Measurements from ENCODE around the gene ATXN10. TPM values are rescaled to one million over a fixed set of nuclear protein-coding genes. Genes with fewer than 3 reads are reported as not detected.
A peak's percentile ranks its signal among the peaks of the same experiment; 100 is the strongest.
"Not testable (repeated sequence)": the region's sequence is repeated elsewhere in the genome, so short reads cannot be mapped to it uniquely, and the experiment has no call there.

Gene ATXN10, protein sequence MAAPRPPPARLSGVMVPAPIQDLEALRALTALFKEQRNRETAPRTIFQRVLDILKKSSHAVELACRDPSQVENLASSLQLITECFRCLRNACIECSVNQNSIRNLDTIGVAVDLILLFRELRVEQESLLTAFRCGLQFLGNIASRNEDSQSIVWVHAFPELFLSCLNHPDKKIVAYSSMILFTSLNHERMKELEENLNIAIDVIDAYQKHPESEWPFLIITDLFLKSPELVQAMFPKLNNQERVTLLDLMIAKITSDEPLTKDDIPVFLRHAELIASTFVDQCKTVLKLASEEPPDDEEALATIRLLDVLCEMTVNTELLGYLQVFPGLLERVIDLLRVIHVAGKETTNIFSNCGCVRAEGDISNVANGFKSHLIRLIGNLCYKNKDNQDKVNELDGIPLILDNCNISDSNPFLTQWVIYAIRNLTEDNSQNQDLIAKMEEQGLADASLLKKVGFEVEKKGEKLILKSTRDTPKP
- 86.9 TPM for polyA plus RNA-seq

DNA sequence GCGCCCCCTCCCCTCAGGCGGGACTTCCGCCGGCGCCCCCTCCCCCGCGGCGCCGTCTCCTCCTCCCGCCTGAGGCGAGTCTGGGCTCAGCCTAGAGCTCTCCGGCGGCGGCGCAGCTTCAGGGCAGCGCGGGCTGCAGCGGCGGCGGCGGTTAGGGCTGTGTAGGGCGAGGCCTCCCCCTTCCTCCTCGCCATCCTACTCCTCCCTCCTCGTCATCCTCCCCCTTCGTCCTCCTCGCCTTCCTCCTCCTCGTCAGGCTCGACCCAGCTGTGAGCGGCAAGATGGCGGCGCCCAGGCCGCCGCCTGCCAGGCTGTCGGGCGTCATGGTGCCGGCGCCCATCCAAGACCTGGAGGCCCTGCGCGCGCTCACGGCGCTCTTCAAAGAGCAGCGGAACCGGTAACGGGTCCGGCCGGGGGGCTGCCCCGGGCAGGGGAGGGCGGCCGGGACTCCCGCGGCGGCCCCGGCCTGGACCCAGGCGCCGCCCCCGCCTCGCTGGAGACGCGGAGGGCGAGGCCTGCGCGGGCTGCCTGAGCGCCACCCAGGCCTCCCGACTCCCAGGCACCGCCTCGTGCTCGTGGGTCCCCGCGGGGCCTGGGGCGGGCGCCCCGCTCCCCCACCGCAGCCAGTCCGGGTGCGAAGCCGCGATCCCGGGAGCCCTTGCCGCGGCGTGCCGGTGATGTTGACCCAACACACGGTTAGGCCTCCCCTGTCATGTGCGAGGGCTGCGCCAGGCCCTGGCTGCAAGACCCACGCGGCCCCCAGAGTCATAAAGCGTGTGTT is at the start of gene ATXN10:
TSS of gene ATXN10 (plus strand) at position 52 of the 781 bp plus-strand sequence. CDS start at position 282, 230 bp downstream.
- H3K27ac Mint-ChIP-seq = peak within 1 kb of the TSS; percentile 29 to 85 (median 83)
- peaks cover 6% of the 10 kb centered on the region for H3K36me3 Mint-ChIP-seq
- H3K4me3 Mint-ChIP-seq = peak within 1 kb of the TSS; percentile 81 to 96 (median 92)
- H3K4me1 Mint-ChIP-seq = peaks cover 22 to 34% (median 32%) of the 10 kb centered on the region in 3 donors
- no peaks in the 10 kb centered on the region for H3K27me3 Mint-ChIP-seq
- H3K9me3 Mint-ChIP-seq = no peaks in the 10 kb centered on the region

DNA sequence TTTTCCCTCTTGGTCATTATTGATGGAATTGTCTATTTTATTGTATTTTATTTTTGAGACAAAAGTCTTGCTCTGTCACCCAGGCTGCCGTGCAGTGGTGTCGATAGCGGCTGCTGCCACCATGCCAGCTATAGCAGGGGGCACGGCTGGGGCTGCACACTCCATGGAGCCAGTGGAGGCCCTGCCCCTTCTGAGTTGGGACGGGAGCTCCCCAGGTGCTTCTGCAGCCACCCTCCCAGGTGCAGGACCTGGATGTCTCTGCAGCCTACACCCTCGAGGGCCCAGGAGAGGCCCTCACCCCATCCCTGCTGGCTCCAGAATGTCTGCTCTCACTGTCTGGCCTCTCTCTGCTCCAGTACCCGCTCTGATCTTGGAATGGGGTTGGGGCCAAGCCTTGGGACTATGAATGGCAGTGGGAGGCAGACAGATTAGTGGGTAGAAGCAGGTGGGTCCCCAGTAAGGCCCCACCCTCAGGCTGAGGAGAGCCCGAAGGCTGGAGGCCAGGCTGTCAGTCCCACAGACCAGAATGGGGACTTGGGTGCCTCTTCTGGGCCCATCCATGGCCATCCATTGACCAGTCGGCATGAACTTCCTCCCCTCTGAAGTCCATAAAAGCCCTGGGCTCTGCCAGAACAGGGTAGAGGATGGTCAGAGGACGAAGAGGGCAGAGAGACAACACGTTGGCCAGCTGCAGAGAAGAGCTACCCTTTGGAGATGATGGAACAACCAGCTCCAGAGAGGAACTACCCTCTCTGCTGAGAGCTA is 49.6 kb upstream of the ATXN10 start:
- H3K9me3 Mint-ChIP-seq = peaks cover 0 to 3% (median 0%) of the 10 kb centered on the region in 3 donors
- no peak overlapping the region for H3K4me3 Mint-ChIP-seq
- H3K27me3 Mint-ChIP-seq = peaks cover 14% of the 10 kb centered on the region
- H3K27ac Mint-ChIP-seq = no peak overlapping the region
- H3K4me1 Mint-ChIP-seq = no peaks in the 10 kb centered on the region
- peaks cover 2% of the 10 kb centered on the region for H3K36me3 Mint-ChIP-seq

- H3K9me3 Mint-ChIP-seq, H3K4me1 Mint-ChIP-seq, H3K36me3 Mint-ChIP-seq: not testable (repeated sequence)
- Mint-ChIP-seq H3K27me3 (peaks cover 14% of the 10 kb centered on the region), H3K4me3 (peak overlapping the region in 1 of 4 donors; percentile 65), H3K27ac (peak overlapping the region in 2 of 3 donors; percentile 2 to 71)
These were observed 48.0 kb upstream of the ATXN10 start for GRCh38 chr22:45623464-45624145.

GRCh38 chr22:45626198-45626651 is 45.4 kb upstream of the ATXN10 start:
- H3K27me3 Mint-ChIP-seq = peaks cover 27% of the 10 kb centered on the region
- H3K27ac Mint-ChIP-seq = no peak overlapping the region
- peaks cover 0 to 3% (median 0%) of the 10 kb centered on the region in 3 donors for H3K9me3 Mint-ChIP-seq
- no peak overlapping the region for H3K4me3 Mint-ChIP-seq
- peaks cover 0 to 3% (median 0%) of the 10 kb centered on the region in 3 donors for H3K4me1 Mint-ChIP-seq
- H3K36me3 Mint-ChIP-seq = no peaks in the 10 kb centered on the region

DNA sequence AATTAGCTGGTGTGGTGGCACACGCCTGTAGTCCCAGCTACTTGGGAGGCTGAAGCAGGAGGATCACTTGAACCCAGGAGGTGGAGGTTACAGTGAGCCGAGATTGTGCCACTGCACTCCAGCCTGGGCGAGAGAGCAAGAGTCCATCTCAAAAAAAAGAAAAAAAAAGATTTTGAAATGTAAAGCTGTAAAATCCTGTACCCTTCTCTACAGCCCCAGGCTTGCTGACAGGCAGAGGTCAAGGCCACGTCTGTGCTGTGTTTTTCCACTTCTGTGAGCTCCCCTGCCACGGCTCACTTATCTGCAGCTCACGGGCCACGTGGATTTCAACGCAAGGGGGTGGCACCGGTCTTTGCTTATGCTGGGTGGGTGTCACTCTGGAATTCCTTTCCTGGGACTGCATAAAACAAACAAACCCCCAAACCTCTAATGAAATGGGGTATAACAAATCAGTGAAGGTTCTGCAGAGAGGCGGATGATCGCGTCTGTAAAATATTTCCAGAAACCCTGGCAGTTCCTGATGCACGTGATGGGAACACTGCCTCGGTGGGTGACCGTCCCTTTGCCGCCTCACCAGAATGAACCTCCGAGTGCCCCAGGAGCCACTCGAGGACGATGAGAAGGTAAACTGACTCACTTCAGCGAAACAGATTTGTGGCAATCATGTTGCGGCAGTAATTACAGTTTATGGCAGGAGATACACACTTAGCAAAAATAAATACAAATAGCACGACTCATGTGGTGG is 44.0 kb upstream of the ATXN10 start:
- H3K9me3 Mint-ChIP-seq = peaks cover 0 to 3% (median 0%) of the 10 kb centered on the region in 3 donors
- peaks cover 0 to 3% (median 0%) of the 10 kb centered on the region in 3 donors for H3K4me1 Mint-ChIP-seq
- H3K4me3 Mint-ChIP-seq = no peak overlapping the region
- peaks cover 2% of the 10 kb centered on the region for H3K36me3 Mint-ChIP-seq
- H3K27me3 Mint-ChIP-seq = peaks cover 37% of the 10 kb centered on the region
- H3K27ac Mint-ChIP-seq = no peak overlapping the region

GRCh38 chr22:45628515-45628914 is 43.1 kb upstream of the ATXN10 start:
- no peak overlapping the region for H3K4me3 Mint-ChIP-seq
- peaks cover 42% of the 10 kb centered on the region for H3K27me3 Mint-ChIP-seq
- H3K4me1 Mint-ChIP-seq = peaks cover 0 to 3% (median 0%) of the 10 kb centered on the region in 3 donors
- H3K9me3 Mint-ChIP-seq = no peaks in the 10 kb centered on the region
- peaks cover 2% of the 10 kb centered on the region for H3K36me3 Mint-ChIP-seq
- H3K27ac Mint-ChIP-seq = no peak overlapping the region

DNA sequence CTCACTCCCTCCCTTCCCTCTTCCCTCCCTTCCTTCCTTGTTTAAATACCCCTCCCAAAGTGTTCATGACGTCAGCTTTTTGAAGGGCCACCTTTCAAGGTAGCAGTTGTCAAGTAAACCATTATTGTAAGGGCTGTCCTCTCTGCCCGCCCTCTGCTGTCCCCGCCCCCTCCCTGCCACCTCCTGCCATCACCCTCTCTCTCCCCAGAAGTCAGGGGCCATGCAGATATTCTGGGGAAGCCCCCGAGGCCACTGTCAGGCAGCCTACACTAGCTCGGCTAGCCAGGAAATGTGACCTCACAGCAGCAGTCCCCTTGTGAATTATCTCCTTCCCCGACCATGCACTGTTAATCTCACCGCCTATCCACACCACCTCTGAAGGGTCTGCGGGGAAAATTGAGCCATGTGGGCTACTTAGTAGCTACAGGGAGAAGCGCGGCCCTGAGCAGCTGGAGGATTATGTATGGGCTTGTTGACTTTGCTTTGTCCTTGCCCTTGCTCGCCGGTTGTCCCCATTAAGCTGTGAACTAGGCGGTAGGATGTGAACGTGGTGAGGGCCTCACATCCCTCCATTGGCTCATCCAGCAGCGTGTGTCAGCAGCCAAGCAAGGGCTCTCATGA is 42.1 kb upstream of the ATXN10 start:
- H3K27me3 Mint-ChIP-seq = peaks cover 43% of the 10 kb centered on the region
- no peak overlapping the region for H3K27ac Mint-ChIP-seq
- H3K4me1 Mint-ChIP-seq = peaks cover 0 to 3% (median 0%) of the 10 kb centered on the region in 3 donors
- H3K4me3 Mint-ChIP-seq = no peak overlapping the region
- no peaks in the 10 kb centered on the region for H3K9me3 Mint-ChIP-seq
- peaks cover 2% of the 10 kb centered on the region for H3K36me3 Mint-ChIP-seq

DNA sequence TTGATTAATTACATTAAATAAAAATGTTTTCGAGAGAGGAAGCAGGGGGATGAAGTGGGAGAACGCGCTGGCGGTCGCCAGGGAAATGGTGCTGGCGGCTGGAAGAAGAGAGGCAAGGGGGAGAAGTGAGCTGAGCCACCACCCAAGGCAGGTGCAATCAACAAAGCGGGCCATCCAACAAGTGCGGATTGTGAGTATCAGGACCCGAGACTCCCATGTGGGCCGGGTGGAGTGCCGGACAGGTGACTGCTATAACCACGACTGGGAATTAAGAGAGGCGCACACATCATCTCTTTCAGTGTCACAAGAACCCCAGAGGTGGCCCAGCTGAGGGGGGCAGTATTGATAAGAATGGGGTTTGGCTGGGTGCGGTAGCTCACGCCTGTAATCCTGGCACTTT is 41.2 kb upstream of the ATXN10 start:
- Mint-ChIP-seq H3K4me1 (peaks cover 0 to 3% (median 0%) of the 10 kb centered on the region in 3 donors), H3K27me3 (peaks cover 39% of the 10 kb centered on the region), H3K36me3 (peaks cover 2% of the 10 kb centered on the region), H3K27ac (no peak overlapping the region), H3K4me3 (no peak overlapping the region), H3K9me3 (no peaks in the 10 kb centered on the region)

DNA sequence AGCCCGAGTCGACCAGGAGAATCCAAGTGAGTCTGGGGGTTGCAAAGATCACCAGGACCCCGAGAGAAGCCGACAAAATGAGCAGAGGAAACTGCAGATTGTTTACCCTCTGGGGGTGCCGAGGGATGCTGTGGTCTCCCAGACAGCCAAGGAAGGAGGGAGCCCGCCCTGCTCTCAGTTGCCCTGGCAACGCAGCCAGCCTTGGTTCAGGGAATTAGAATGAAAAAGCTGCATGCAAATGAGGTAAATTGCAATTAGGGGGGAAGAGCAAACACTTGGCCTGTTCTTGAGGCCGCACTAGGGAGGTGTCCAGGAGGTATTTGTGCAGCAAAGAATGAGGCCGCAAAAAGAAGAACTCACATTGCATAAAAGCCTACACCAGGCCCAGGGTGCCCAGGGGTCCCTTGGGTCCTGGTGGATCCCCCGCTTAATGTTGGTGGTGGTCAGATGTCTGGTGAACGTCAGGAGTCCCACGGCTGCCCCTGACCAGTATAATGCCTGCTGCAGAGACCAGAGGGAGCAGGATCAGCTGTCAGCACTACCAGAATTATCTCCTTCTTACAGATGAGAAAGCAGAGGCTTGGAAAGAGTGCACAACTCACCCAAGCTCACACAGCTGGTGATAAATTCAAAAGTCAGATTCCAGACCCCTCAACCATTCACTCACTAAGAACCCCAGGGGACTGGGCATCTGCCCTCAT is 40.3 kb upstream of the ATXN10 start:
- Mint-ChIP-seq H3K4me1 (peaks cover 0 to 3% (median 0%) of the 10 kb centered on the region in 3 donors), H3K27ac (no peak overlapping the region), H3K9me3 (no peaks in the 10 kb centered on the region), H3K36me3 (peaks cover 2% of the 10 kb centered on the region), H3K4me3 (no peak overlapping the region), H3K27me3 (peaks cover 32% of the 10 kb centered on the region)

- no peak overlapping the region for H3K4me3 Mint-ChIP-seq
- H3K27me3 Mint-ChIP-seq = peaks cover 32% of the 10 kb centered on the region
- H3K4me1 Mint-ChIP-seq = peaks cover 0 to 3% (median 0%) of the 10 kb centered on the region in 3 donors
These were observed 39.8 kb upstream of the ATXN10 start for GRCh38 chr22:45631841-45632238.

GRCh38 chr22:45632791-45633515 is 38.7 kb upstream of the ATXN10 start:
- Mint-ChIP-seq H3K27ac (no peak overlapping the region), H3K36me3 (peaks cover 2% of the 10 kb centered on the region), H3K4me3 (no peak overlapping the region), H3K27me3 (peaks cover 34% of the 10 kb centered on the region), H3K4me1 (peaks cover 0 to 3% (median 0%) of the 10 kb centered on the region in 3 donors), H3K9me3 (no peaks in the 10 kb centered on the region)

More at GRCh38 chr22:45631841-45632238, 39.8 kb upstream of the ATXN10 start:
- Mint-ChIP-seq H3K27ac (no peak overlapping the region), H3K36me3 (peaks cover 2% of the 10 kb centered on the region), H3K9me3 (no peaks in the 10 kb centered on the region)

- no peaks in the 10 kb centered on the region for H3K9me3 Mint-ChIP-seq
- peaks cover 41% of the 10 kb centered on the region for H3K27me3 Mint-ChIP-seq
- H3K27ac Mint-ChIP-seq = no peak overlapping the region
- H3K4me3 Mint-ChIP-seq = no peak overlapping the region
- H3K4me1 Mint-ChIP-seq = peaks cover 0 to 3% (median 0%) of the 10 kb centered on the region in 3 donors
- H3K36me3 Mint-ChIP-seq = peaks cover 2% of the 10 kb centered on the region
These were observed 35.0 kb upstream of the ATXN10 start for GRCh38 chr22:45636683-45637082.

Measured in IgD-negative memory B cell (primary cell).